ENCODE measurements around the gene SH3RF1. TPM values are rescaled to one million over a fixed set of nuclear protein-coding genes. Genes with fewer than 3 reads are reported as not detected.

Gene SH3RF1
- total and polyA plus RNA-seq, 2 of the 13 experiments (the other 11 are each of a cell fraction or from before 2014, with no cell fraction given) = 3.1 to 3.2 TPM

- TF ChIP-seq FOXP1 (IDR thresholded peaks at IDR 0.05) = no peak
- TF ChIP-seq FOXP1 (CRISPR knock-in tag; IDR thresholded peaks at IDR 0.05) = 0 out of 2 replicates have a peak, but pooled peaks have one; percentile 29
- no peak for TF ChIP-seq SMAD9 (CRISPR knock-in tag; IDR thresholded peaks at IDR 0.05)
- TF ChIP-seq USF2 (IDR thresholded peaks at IDR 0.05; ENCODE audit: low read depth, low read length) = no peak
- TF ChIP-seq USF2 (CRISPR knock-in tag; IDR thresholded peaks at IDR 0.05; ENCODE audit: borderline replicate concordance) = peak; percentile 54; the same call in 1 of the 2 replicates
- TF ChIP-seq BCL6 (CRISPR knock-in tag; IDR thresholded peaks at IDR 0.05) = no peak
- peak; percentile 66; the same call in 1 of the 2 replicates for TF ChIP-seq ZFP90 (CRISPR knock-in tag; IDR thresholded peaks at IDR 0.05; ENCODE audit: borderline replicate concordance)
- no peak for TF ChIP-seq ZSCAN20 (CRISPR knock-in tag; IDR thresholded peaks at IDR 0.05; ENCODE audit: borderline replicate concordance)
- no peak for TF ChIP-seq MAZ (IDR thresholded peaks at IDR 0.05; ENCODE audit: borderline replicate concordance, low read depth, low read length)
- 0 out of 2 replicates have a peak, but pooled peaks have one; percentile 12 for TF ChIP-seq MAZ (CRISPR knock-in tag; IDR thresholded peaks at IDR 0.05; ENCODE audit: low read depth)
- peak; percentile 44; the same call in 1 of the 2 replicates for TF ChIP-seq DMAP1 (CRISPR knock-in tag; IDR thresholded peaks at IDR 0.05)
- no peak for TF ChIP-seq TCF7 (IDR thresholded peaks at IDR 0.05; ENCODE audit: low read depth)
- no peak for TF ChIP-seq ZNF552 (CRISPR knock-in tag; IDR thresholded peaks at IDR 0.05; ENCODE audit: borderline replicate concordance)
- TF ChIP-seq AKAP8 (CRISPR knock-in tag; IDR thresholded peaks at IDR 0.05) = peak; percentile 51; the same call in 1 of the 2 replicates
- TF ChIP-seq ZNF143 (CRISPR knock-in tag; IDR thresholded peaks at IDR 0.05) = peak; percentile 20; the same call in 1 of the 2 replicates
- TF ChIP-seq TEAD3 (CRISPR knock-in tag; optimal IDR thresholded peaks at IDR 0.05; ENCODE audit: borderline replicate concordance) = peak; percentile 58
- no peak for TF ChIP-seq ZNF512B (CRISPR knock-in tag; IDR thresholded peaks at IDR 0.05; ENCODE audit: borderline replicate concordance)
- TF ChIP-seq HIVEP1 (CRISPR knock-in tag; IDR thresholded peaks at IDR 0.05) = no peak
- TF ChIP-seq, protein P1, sequence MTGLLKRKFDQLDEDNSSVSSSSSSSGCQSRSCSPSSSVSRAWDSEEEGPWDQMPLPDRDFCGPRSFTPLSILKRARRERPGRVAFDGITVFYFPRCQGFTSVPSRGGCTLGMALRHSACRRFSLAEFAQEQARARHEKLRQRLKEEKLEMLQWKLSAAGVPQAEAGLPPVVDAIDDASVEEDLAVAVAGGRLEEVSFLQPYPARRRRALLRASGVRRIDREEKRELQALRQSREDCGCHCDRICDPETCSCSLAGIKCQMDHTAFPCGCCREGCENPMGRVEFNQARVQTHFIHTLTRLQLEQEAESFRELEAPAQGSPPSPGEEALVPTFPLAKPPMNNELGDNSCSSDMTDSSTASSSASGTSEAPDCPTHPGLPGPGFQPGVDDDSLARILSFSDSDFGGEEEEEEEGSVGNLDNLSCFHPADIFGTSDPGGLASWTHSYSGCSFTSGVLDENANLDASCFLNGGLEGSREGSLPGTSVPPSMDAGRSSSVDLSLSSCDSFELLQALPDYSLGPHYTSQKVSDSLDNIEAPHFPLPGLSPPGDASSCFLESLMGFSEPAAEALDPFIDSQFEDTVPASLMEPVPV (CRISPR knock-in tag; IDR thresholded peaks at IDR 0.05) = 0 out of 2 replicates have a peak, but pooled peaks have one; percentile 30
- TF ChIP-seq ZNF317 (CRISPR knock-in tag; IDR thresholded peaks at IDR 0.05) = 0 out of 2 replicates have a peak, but pooled peaks have one; percentile 36
- TF ChIP-seq RXRB (CRISPR knock-in tag; IDR thresholded peaks at IDR 0.05; ENCODE audit: borderline replicate concordance) = peak; percentile 74; the same call in 1 of the 2 replicates
- TF ChIP-seq NR2F2 (IDR thresholded peaks at IDR 0.05; ENCODE audit: borderline replicate concordance, low read depth) = 0 out of 2 replicates have a peak, but pooled peaks have one; percentile 35
- no peak for TF ChIP-seq MTF1 (CRISPR knock-in tag; IDR thresholded peaks at IDR 0.05)
- TF ChIP-seq ZFP1 (CRISPR knock-in tag; IDR thresholded peaks at IDR 0.05) = 0 out of 2 replicates have a peak, but pooled peaks have one; percentile 39
- TF ChIP-seq ZNF205 (CRISPR knock-in tag; IDR thresholded peaks at IDR 0.05) = 0 out of 2 replicates have a peak, but pooled peaks have one; percentile 38
Observed at GRCh38 chr4:169079942-169080827, 190.6 kb downstream of the SH3RF1 start (continued).

Measured in HepG2 (cell line).